HG02870 (cell line): ENCODE results near the gene MEP1B.

ENCODE experiments used
- ATAC-seq: cut with Tn5 transposase; IDR thresholded peaks from one replicate; pipeline ENCODE4 v1.9.1; 2021; ENCODE audit warnings: mild to moderate bottlenecking, moderate library complexity; ENCODE audit not compliant: unreplicated experiment

Gene MEP1B

GRCh38 chr18:32262092-32262491, 72.3 kb downstream of the MEP1B start:
- ATAC-seq: no peak

- ATAC-seq: no peak
Measured at GRCh38 chr18:32264401-32264800, 74.6 kb downstream of the MEP1B start.

- no peak for ATAC-seq
Measured at GRCh38 chr18:32267463-32267862, 77.6 kb downstream of the MEP1B start.
